HEK293 (cell line): ENCODE results near the gene PFKL.

Experiments used
- BCL6B ChIP-seq: fragments of 450-650 bp; formaldehyde crosslinking; IDR thresholded peaks from 2 replicates; pipeline ENCODE4 v1.5.1; 2017; ENCODE audit warnings: missing biosample characterization, missing genetic modification characterization
- HIC1 ChIP-seq: fragments of 450-650 bp; formaldehyde crosslinking; IDR thresholded peaks from 2 replicates; pipeline ENCODE4 v1.5.1; 2016; ENCODE audit warnings: missing biosample characterization, missing genetic modification characterization
- KLF16 ChIP-seq: fragments of 450-650 bp; formaldehyde crosslinking; IDR thresholded peaks from 2 replicates; pipeline ENCODE4 v1.5.1; 2017; ENCODE audit warnings: missing biosample characterization, missing genetic modification characterization
- MEIS1 ChIP-seq: sonication (generic); formaldehyde crosslinking; IDR thresholded peaks from 2 replicates; pipeline ENCODE4 v1.8.1; 2022; ENCODE audit warnings: missing genetic modification reagents, mild to moderate bottlenecking, borderline replicate concordance
- PRDM10 ChIP-seq: fragments of 450-650 bp; formaldehyde crosslinking; IDR thresholded peaks from 2 replicates; pipeline ENCODE4 v1.5.1; 2016; ENCODE audit warnings: missing biosample characterization, missing genetic modification characterization
- PRDM2 ChIP-seq: fragments of 450-650 bp; formaldehyde crosslinking; IDR thresholded peaks from 2 replicates; pipeline ENCODE4 v1.5.1; 2016; ENCODE audit warnings: missing biosample characterization, missing genetic modification characterization, borderline replicate concordance
- SP3 ChIP-seq: fragments of 450-650 bp; formaldehyde crosslinking; IDR thresholded peaks from 2 replicates; pipeline ENCODE4 v1.5.1; 2016; ENCODE audit warnings: missing biosample characterization, missing genetic modification characterization
- SP7 ChIP-seq: fragments of 450-650 bp; formaldehyde crosslinking; IDR thresholded peaks from 2 replicates; pipeline ENCODE4 v1.5.1; 2016; ENCODE audit warnings: missing biosample characterization, missing genetic modification characterization
- TCF7L2 ChIP-seq: IDR thresholded peaks from 2 replicates; pipeline ENCODE4 v1.6.1; 2011; ENCODE audit warnings: low read depth, mild to moderate bottlenecking, inconsistent platforms, low read length, moderate library complexity, borderline replicate concordance
- WT1 ChIP-seq: fragments of 450-650 bp; formaldehyde crosslinking; IDR thresholded peaks from 2 replicates; pipeline ENCODE4 v1.5.1; 2016; ENCODE audit warnings: missing biosample characterization, missing genetic modification characterization
- ZBTB49 ChIP-seq: fragments of 450-650 bp; formaldehyde crosslinking; IDR thresholded peaks from 2 replicates; pipeline ENCODE4 v1.5.1; 2016; ENCODE audit warnings: missing biosample characterization, missing genetic modification characterization, low read depth
- ZBTB7A ChIP-seq: fragments of 450-650 bp; formaldehyde crosslinking; IDR thresholded peaks from 2 replicates; pipeline ENCODE4 v1.5.1; 2016; ENCODE audit warnings: low read depth, missing biosample characterization, missing genetic modification characterization
- ZFHX2 ChIP-seq: fragments of 450-650 bp; formaldehyde crosslinking; conservative IDR thresholded peaks from 2 replicates; pipeline ENCODE4 v1.5.1; 2016; ENCODE audit warnings: missing biosample characterization, missing genetic modification characterization
- ZNF366 ChIP-seq: fragments of 450-650 bp; formaldehyde crosslinking; conservative IDR thresholded peaks from 2 replicates; pipeline ENCODE4 v1.5.1; 2016; ENCODE audit warnings: missing biosample characterization, missing genetic modification characterization
- ZNF391 ChIP-seq: fragments of 450-650 bp; formaldehyde crosslinking; IDR thresholded peaks from 2 replicates; pipeline ENCODE4 v1.5.1; 2016; ENCODE audit warnings: low read depth, missing biosample characterization, missing genetic modification characterization, borderline replicate concordance
- ZNF404 ChIP-seq: fragments of 450-650 bp; formaldehyde crosslinking; IDR thresholded peaks from 2 replicates; pipeline ENCODE4 v1.5.1; 2017; ENCODE audit warnings: missing biosample characterization, missing genetic modification characterization
- ZNF433 ChIP-seq: fragments of 450-650 bp; formaldehyde crosslinking; IDR thresholded peaks from 2 replicates; pipeline ENCODE4 v1.5.1; 2016; ENCODE audit warnings: missing biosample characterization, missing genetic modification characterization, low read depth
- ZNF561 ChIP-seq: fragments of 450-650 bp; IDR thresholded peaks from 2 replicates; pipeline ENCODE4 v1.5.1; 2018; ENCODE audit warnings: missing biosample characterization, missing genetic modification characterization, borderline replicate concordance
- ZNF585B ChIP-seq: fragments of 450-650 bp; formaldehyde crosslinking; IDR thresholded peaks from 2 replicates; pipeline ENCODE4 v1.5.1; 2016; ENCODE audit warnings: missing biosample characterization, missing genetic modification characterization
- ZNF610 ChIP-seq: fragments of 450-650 bp; formaldehyde crosslinking; IDR thresholded peaks from 2 replicates; pipeline ENCODE4 v1.5.1; 2016; ENCODE audit warnings: missing biosample characterization, missing genetic modification characterization, borderline replicate concordance
- ZNF629 ChIP-seq: fragments of 450-650 bp; formaldehyde crosslinking; IDR thresholded peaks from 2 replicates; pipeline ENCODE4 v1.5.1; 2017; ENCODE audit warnings: missing biosample characterization, missing genetic modification characterization
- ZNF707 ChIP-seq: fragments of 450-650 bp; formaldehyde crosslinking; IDR thresholded peaks from 2 replicates; pipeline ENCODE4 v1.5.1; 2016; ENCODE audit warnings: missing biosample characterization, missing genetic modification characterization
- ZSCAN30 ChIP-seq: fragments of 450-650 bp; IDR thresholded peaks from 2 replicates; pipeline ENCODE4 v1.5.1; 2018; ENCODE audit warnings: missing biosample characterization, mild to moderate bottlenecking, missing genetic modification characterization, moderate library complexity

PFKL gene

GRCh38 chr21:44299458-44300261 lies at the start of gene PFKL (continued):
- TF ChIP-seq PRDM2 (tag by site-specific recombination) (no peak), ZNF433 (tag by site-specific recombination) (no peak), SP7 (tag by site-specific recombination) (peak; percentile 91), ZNF585B (tag by site-specific recombination) (no peak), ZFHX2 (peak; percentile 39; the same call in 1 of the 2 replicates), ZBTB49 (tag by site-specific recombination) (no peak), PRDM10 (tag by site-specific recombination) (peak; percentile 79), BCL6B (tag by site-specific recombination) (no peak), WT1 (peak; percentile 80), HIC1 (tag by site-specific recombination) (no peak; the same call in 1 of the 2 replicates), TCF7L2 (no peak), ZNF366 (tag by site-specific recombination) (peak; percentile 88), MEIS1 (CRISPR knock-in tag) (no peak), ZNF610 (no peak), ZNF561 (tag by site-specific recombination) (peak; percentile 95), ZSCAN30 (tag by site-specific recombination) (no peak; the same call in none of the 2 replicates), SP3 (peak; percentile 83), ZNF707 (tag by site-specific recombination) (no peak), ZNF629 (tag by site-specific recombination) (peak; percentile 54; the same call in 1 of the 2 replicates), ZBTB7A (tag by site-specific recombination) (peak; percentile 84), KLF16 (peak; percentile 66; the same call in 1 of the 2 replicates), ZNF391 (tag by site-specific recombination) (peak; percentile 61; the same call in 1 of the 2 replicates), ZNF404 (tag by site-specific recombination) (no peak)
